ENCODE results near the gene MR1. TPM values are rescaled to one million over a fixed set of nuclear protein-coding genes. Genes with fewer than 3 reads are reported as not detected.

The MR1 gene
- total and polyA plus RNA-seq, 9 of the 15 experiments (the other 6 are each of a cell fraction or from before 2014, with no cell fraction given): 9.7 to 21.7 (median 15.6) TPM

- TF ChIP-seq ZBTB2 (IDR thresholded peaks at IDR 0.05) (peak; percentile 17; the same call in 1 of the 2 replicates), GTF2A2 (tag; IDR thresholded peaks at IDR 0.05) (no peak), ZNF75A (CRISPR knock-in tag; IDR thresholded peaks at IDR 0.05) (no peak), FOXA1 (IDR thresholded peaks at IDR 0.05; ENCODE audit: borderline replicate concordance) (no peak), ZSCAN32 (CRISPR knock-in tag; IDR thresholded peaks at IDR 0.05) (0 out of 2 replicates have a peak, but pooled peaks have one; percentile 12), ETV1 (tag; conservative IDR thresholded peaks at IDR 0.05; ENCODE audit: low read depth) (peak; percentile 37; the same call in 1 of the 2 replicates), FOXJ3 (CRISPR knock-in tag; IDR thresholded peaks at IDR 0.05) (no peak), BRF1 (IDR thresholded peaks at IDR 0.05; ENCODE audit: borderline replicate concordance, extremely low read depth, insufficient read length) (no peak), IRF1 (CRISPR knock-in tag; IDR thresholded peaks at IDR 0.05; ENCODE audit: borderline replicate concordance) (no peak), ZBTB34 (CRISPR knock-in tag; IDR thresholded peaks at IDR 0.05) (no peak), HINFP (tag; conservative IDR thresholded peaks at IDR 0.05; ENCODE audit: low read depth) (no peak), CBX3 (IDR thresholded peaks at IDR 0.05; ENCODE audit: borderline replicate concordance in 1 of 2, low read length in 2 of 2) (no peak; a peak in 1 of 3 replicates), HOMEZ (CRISPR knock-in tag; IDR thresholded peaks at IDR 0.05) (no peak), ZNF282 (CRISPR knock-in tag; IDR thresholded peaks at IDR 0.05) (no peak), BRD4 (IDR thresholded peaks at IDR 0.05) (no peak), SAFB (IDR thresholded peaks at IDR 0.05; ENCODE audit: borderline replicate concordance, low read depth, low read length) (no peak), NFE2 (IDR thresholded peaks at IDR 0.05; ENCODE audit: low read depth) (no peak)
Observed at GRCh38 chr1:181099152-181100014, 65.6 kb downstream of the MR1 start (continued).
